ENCODE measurements around the gene RAB11FIP5. TPM values are rescaled to one million over a fixed set of nuclear protein-coding genes. Genes with fewer than 3 reads are reported as not detected.
"Not testable (repeated sequence)": the region's sequence is repeated elsewhere in the genome, so short reads cannot be mapped to it uniquely, and the experiment has no call there.

RAB11FIP5 gene, protein sequence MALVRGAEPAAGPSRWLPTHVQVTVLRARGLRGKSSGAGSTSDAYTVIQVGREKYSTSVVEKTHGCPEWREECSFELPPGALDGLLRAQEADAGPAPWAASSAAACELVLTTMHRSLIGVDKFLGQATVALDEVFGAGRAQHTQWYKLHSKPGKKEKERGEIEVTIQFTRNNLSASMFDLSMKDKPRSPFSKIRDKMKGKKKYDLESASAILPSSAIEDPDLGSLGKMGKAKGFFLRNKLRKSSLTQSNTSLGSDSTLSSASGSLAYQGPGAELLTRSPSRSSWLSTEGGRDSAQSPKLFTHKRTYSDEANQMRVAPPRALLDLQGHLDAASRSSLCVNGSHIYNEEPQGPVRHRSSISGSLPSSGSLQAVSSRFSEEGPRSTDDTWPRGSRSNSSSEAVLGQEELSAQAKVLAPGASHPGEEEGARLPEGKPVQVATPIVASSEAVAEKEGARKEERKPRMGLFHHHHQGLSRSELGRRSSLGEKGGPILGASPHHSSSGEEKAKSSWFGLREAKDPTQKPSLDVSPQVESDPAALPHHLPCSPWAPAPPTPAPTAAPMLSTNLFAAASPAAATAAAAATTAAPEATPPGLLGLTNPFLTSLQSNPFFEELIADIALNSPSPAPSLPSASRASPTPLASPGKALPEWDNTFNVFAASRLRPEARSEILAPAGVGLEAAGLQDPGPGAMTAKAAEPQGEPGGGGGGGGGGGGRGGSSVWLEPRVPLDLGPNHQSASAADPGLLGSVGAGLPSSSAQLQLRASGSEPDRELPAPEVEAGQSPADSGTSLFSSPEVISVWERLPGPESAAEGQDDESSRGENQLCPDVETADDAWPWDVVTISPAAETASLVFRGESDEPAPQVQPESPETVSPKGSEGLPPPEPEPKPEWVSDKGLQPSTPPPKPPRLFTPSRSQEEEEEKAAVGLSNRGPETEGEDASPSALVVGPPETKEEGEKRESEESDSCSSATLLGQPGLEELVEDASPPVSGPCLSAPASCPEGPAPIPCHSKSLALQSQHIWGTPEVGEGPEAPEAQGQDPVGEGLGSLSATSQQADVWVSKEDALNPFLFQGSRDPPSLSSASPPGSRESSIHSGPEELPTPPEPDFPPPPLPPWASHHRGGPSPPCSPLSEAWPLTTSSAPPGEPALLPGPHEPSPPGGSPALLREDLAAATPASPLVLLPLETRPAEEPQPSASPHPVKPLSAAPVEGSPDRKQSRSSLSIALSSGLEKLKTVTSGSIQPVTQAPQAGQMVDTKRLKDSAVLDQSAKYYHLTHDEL (N-terminal part only)
- total RNA-seq: 5.7 TPM

DNA sequence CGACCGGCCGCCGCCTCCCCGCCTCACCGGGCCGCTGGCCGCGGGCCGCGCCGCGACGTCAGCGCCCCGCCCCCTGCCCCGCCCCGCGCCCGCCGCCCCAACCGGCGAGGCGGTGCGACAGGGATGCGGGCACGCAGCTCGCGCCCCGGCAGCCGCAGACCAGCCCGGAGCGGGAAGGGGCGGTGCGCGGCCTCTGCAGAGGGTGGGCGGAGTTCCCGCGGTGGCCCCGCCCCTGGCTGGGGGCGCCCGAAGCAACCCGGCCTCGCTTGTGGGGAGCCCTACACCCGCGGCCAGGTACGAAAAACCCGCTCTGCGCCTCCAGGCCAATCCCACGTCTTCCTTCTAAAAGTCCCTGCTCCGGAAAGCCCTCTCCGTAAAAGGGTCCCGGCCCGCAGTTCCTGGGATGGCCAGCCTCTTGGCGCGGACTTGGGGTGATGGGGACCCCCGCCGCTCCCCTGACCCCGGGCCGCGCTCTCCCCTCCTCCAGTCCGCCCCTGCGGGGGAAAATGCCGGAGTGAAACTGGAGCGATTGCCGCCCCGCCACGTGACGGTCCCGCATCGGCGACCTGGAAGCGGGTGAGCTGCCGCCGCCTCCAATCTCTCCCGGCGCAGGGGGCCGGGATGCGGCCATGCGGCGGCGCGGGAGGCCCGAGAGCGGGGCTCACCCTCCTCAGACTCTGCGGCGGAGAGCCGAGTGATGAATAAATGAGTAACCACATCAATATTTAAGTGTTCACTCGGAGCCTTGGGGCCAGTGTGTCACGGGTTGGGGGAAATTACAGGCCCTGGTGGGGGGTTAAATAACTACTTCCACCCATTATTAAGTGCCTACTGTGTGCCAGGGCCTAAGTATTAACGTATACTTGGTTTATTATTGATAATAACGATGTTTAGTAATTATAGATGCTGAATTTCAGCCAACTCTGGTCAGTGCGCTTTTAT lies at the start of gene RAB11FIP5:
RAB11FIP5 (minus strand) TSS at position 36 of the 942 bp plus-strand sequence. CDS start 171 bp downstream, outside the sequence.
- FAIRE-seq (no peak), DNase-seq (ENCODE audit: low spot score in 2 of 2) (peak; percentile 85 to 87)

DNA sequence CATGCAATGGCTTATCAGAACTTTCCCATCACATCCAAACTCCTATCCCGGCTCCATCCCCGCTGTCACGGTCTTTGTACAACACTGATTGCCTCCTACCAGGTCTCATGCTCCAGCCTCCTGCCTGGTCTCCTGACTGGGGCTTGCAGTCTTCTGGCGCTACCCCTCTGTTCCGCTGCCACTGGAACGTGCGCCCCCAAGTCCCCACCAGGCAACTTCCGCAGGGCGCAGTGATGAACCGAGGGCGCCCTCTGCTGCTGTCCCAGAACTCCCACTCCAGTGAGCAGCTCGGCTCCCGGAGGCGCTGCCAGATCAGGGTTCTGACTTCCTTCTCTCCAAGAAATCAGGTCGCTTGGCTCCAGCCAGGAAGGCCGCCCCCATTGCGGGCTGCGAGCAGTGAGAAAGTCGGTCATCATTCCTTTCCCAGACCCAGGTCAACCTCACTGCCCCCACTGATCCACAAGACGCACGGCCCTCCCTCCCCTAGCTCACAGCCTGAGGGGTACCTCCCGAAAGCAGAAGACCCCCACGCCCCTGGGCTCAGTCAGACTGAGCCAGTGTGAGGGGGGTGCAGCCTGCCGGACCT lies 43.9 kb upstream of the RAB11FIP5 start:
- FAIRE-seq: no peak
- peak; percentile 34 to 72 for DNase-seq (ENCODE audit: low spot score in 2 of 2)

DNA sequence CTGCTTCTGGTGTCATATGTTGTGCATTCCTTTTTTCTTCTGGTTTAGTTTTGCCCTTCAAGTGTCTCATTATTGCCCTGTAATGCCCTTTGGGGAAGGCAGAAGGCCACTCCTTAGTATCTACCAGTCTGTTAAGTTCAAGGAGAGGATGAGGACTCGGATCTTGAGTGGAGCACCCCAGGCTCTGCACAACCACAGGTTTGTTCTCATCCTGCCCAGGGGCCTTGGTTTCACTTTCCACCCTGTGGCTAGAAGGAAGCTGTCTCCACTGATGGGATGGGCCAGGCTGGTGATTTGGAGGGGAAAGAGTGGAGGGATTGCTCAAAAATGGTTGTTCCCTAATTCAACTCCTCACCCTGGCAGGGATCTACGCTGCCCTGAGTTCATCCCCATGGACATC lies 30.2 kb upstream of the RAB11FIP5 start:
- no peak for DNase-seq (ENCODE audit: low spot score in 2 of 2)
- FAIRE-seq: no peak

DNA sequence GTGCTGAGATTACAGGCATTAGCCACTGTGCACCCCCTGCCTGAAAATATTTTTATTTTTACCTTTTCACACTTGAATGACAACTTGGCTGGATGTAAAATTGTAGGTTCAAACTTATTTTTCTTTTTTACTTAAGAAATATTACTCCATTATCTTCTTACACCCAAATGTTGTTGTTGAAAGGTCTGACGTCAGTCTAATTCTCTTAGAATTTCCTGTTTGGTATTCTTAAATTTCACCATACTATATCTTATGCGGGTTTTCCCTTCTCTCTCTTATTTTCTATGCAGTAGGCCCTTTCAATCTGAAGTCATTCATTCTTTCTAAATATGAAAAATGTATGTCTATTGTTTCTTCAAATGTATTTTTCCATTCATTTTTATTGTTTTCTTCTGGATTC lies 29.1 kb upstream of the RAB11FIP5 start:
- FAIRE-seq (no peak), DNase-seq (ENCODE audit: low spot score in 2 of 2) (no peak)

DNA sequence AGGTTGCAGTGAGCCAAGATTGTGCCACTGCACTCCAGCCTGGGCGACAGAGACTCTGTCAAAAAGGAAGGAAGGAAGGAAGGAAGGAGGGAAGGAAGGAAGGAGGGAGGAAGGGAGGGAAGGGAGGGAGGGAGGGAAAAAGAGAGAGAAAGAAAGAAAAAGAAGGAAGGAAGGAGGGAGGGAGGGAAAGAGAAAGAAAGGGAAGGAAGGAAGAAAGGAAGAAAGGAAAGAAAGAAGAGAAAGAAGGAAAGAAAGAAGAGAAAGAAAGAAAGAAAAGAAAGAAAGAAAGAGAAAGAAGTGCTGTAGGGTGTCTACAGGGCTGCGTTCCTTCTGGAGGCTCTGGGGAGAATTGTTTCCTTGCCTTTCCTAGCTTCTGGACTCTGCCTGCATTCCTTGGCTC lies 22.5 kb upstream of the RAB11FIP5 start:
- no peak for FAIRE-seq

GRCh38 chr2:73134471-73134870 lies 21.7 kb upstream of the RAB11FIP5 start:
- DNase-seq (ENCODE audit: low spot score in 2 of 2) (no peak), FAIRE-seq (no peak)

More for the DNA sequence above, 22.5 kb upstream of the RAB11FIP5 start:
- DNase-seq (ENCODE audit: low spot score in 2 of 2): no peak

GRCh38 chr2:73133566-73134197 lies 20.9 kb upstream of the RAB11FIP5 start:
- FAIRE-seq (no peak), DNase-seq (ENCODE audit: low spot score in 2 of 2) (no peak)

- no peak for DNase-seq (ENCODE audit: low spot score in 2 of 2)
- FAIRE-seq: no peak
These were observed 19.1 kb upstream of the RAB11FIP5 start for GRCh38 chr2:73131807-73132206.

- no peak for FAIRE-seq
- no peak for DNase-seq (ENCODE audit: low spot score in 2 of 2)
These were observed 18.0 kb upstream of the RAB11FIP5 start for GRCh38 chr2:73130790-73131189.

DNA sequence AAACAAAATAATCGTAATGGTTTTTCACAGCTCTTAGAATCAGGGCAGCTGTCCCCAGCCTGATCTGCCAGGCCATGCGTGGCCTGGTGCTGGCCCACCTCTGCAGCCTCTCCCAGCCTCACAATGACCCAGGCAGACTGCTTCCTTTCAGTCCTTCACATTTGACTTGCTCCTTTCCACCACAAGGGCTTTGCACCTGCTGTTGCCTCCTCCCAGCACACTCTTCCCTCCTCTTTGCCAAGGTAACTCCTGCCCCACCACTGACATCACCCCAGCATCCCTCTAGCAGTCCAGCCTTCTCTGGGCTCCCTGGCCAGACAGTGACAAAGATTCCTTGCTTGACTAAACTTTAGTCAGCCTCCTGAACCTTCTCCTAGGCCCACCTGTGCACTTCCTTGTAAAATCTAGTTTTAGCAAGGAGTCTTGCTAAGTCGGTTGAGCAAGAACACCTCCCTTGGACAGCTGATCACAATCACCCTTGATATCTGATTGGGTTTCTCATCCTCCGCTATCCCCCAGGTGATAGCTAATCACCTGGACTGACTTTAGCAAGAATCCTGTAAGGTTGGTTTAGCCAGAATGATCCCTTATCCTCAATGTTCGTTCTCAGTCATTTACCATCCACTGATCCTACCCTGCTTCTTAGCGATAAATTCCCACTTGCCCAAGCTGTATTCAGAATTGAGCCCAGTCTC lies 16.2 kb upstream of the RAB11FIP5 start:
- no peak for DNase-seq (ENCODE audit: low spot score in 2 of 2)
- no peak for FAIRE-seq

GRCh38 chr2:73122536-73122935 lies 9.8 kb upstream of the RAB11FIP5 start:
- FAIRE-seq (no peak), DNase-seq (ENCODE audit: low spot score in 2 of 2) (no peak)

GRCh38 chr2:73119611-73120239 lies 7.0 kb upstream of the RAB11FIP5 start:
- not testable (repeated sequence) for FAIRE-seq; DNase-seq (ENCODE audit: low spot score in 2 of 2)

GRCh38 chr2:73117441-73117840 lies 4.7 kb upstream of the RAB11FIP5 start:
- DNase-seq (ENCODE audit: low spot score in 2 of 2) (no peak), FAIRE-seq (no peak)

- FAIRE-seq (no peak), DNase-seq (ENCODE audit: low spot score in 2 of 2) (no peak)
These were observed 3.6 kb upstream of the RAB11FIP5 start for GRCh38 chr2:73116182-73116960.

GRCh38 chr2:73114273-73114867 lies 1.6 kb upstream of the RAB11FIP5 start:
- FAIRE-seq: no peak
- DNase-seq (ENCODE audit: low spot score in 2 of 2): no peak
